ENCODE data around the gene SERPINF2.
"Not testable (repeated sequence)": the region's sequence is repeated elsewhere in the genome, so short reads cannot be mapped to it uniquely, and the experiment has no call there.

The SERPINF2 gene

DNA sequence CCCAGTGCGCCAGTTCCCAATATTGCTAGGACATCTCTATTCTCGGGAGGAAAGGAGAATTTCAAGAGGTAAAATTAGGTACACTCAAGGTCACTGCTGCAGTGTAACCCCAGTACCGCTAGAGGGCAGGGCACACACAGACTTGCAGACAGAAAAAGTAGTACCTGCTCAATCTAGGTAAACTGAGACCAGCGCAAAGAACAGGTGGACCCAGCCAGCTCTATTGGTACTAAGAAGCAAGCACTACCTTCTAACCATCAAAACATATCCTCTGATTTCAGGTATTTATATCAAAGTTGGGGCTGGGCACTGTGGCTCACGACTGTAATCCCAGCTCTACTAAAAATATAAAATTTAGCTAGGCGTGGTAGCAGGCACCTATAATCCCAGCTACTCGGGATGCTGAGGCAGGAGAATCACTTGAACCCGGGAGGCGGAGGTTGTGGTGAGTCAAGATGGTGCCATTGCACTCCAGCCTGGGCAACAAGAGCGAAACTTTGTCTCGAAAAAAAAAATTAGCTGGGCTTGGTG is 21.8 kb upstream of the SERPINF2 start:
- Histone ChIP-seq H3K36me3 (no peaks in the 10 kb centered on the region; the same call in 1 of the 2 replicates), H3K4me1 (peaks cover 4% of the 10 kb centered on the region), H3K4me3 (ENCODE audit: low read depth, low read length) (peak overlapping the region; percentile 45), H3K9me3 (no peaks in the 10 kb centered on the region), H3K27me3 (no peaks in the 10 kb centered on the region)
- peak; percentile 62 for DNase-seq
- TF ChIP-seq, protein P1, sequence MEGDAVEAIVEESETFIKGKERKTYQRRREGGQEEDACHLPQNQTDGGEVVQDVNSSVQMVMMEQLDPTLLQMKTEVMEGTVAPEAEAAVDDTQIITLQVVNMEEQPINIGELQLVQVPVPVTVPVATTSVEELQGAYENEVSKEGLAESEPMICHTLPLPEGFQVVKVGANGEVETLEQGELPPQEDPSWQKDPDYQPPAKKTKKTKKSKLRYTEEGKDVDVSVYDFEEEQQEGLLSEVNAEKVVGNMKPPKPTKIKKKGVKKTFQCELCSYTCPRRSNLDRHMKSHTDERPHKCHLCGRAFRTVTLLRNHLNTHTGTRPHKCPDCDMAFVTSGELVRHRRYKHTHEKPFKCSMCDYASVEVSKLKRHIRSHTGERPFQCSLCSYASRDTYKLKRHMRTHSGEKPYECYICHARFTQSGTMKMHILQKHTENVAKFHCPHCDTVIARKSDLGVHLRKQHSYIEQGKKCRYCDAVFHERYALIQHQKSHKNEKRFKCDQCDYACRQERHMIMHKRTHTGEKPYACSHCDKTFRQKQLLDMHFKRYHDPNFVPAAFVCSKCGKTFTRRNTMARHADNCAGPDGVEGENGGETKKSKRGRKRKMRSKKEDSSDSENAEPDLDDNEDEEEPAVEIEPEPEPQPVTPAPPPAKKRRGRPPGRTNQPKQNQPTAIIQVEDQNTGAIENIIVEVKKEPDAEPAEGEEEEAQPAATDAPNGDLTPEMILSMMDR (IDR thresholded peaks at IDR 0.05; ENCODE audit: low read depth, low read length), result peak; percentile 89

DNA sequence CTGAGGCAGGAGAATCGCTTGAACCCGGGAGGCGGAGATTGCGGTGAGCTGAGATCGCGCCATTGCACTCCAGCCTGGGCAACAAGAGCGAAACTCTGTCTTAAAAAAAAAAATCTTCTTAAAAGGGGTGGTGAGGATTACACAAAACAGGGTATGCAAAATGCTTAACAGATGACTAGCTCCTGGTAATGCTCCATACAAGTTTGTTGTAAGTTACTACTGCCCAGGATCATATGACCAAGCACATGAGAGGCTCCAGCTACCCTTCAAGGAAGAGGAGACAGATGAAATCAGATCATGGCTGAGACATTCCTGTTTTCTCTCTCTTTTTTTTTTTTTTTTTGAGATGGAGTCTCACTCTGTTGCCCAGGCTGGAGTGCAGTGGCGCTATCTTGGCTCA is 20.6 kb upstream of the SERPINF2 start:
- H3K9me3 ChIP-seq; H3K4me1 ChIP-seq; H3K27me3 ChIP-seq; H3K4me3 ChIP-seq (ENCODE audit: low read depth, low read length); H3K36me3 ChIP-seq; DNase-seq: not testable (repeated sequence)

DNA sequence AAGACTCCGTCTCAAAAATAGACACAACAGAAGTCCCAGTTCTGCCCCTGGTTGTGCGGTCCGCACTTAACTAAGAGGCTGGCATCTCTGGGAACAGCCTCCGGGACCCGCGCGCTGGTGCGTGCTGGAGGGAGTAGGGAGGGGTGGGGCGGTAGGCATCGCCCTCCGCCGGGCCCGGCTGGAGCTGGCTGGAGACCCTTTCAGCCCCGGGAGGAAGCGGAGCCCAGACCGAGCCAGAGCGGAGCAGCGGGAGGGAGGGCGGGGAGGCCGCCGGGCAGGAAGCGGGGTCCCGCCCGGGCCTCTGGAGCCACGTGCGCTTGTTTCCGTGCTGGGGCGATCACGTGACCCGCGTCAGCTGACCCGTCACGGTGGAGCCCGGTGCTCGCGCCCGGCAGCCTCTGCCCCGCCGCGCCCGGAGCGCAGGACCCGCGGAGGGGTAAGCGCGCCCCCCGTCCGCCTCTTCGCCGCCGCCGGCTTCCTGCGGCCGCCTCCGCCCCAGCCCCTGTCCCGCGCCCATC is 18.3 kb upstream of the SERPINF2 start, which contains the start of gene WDR81:
Gene WDR81 (plus strand): TSS at position 354 of the 518 bp plus-strand sequence. CDS start 256 bp downstream, outside the sequence.
- DNase-seq, result peak; percentile 86
- TF ChIP-seq, protein P1 (IDR thresholded peaks at IDR 0.05; ENCODE audit: low read depth, low read length), result no peak
- H3K4me1 ChIP-seq, result no peaks in the 10 kb centered on the region
- H3K4me3 ChIP-seq (ENCODE audit: low read depth, low read length), result peak within 1 kb of the TSS; percentile 54
- no peaks in the 10 kb centered on the region for H3K9me3 ChIP-seq
- H3K27me3 ChIP-seq, result no peaks in the 10 kb centered on the region
- no peaks in the 10 kb centered on the region; the same call in 1 of the 2 replicates for H3K36me3 ChIP-seq

DNA sequence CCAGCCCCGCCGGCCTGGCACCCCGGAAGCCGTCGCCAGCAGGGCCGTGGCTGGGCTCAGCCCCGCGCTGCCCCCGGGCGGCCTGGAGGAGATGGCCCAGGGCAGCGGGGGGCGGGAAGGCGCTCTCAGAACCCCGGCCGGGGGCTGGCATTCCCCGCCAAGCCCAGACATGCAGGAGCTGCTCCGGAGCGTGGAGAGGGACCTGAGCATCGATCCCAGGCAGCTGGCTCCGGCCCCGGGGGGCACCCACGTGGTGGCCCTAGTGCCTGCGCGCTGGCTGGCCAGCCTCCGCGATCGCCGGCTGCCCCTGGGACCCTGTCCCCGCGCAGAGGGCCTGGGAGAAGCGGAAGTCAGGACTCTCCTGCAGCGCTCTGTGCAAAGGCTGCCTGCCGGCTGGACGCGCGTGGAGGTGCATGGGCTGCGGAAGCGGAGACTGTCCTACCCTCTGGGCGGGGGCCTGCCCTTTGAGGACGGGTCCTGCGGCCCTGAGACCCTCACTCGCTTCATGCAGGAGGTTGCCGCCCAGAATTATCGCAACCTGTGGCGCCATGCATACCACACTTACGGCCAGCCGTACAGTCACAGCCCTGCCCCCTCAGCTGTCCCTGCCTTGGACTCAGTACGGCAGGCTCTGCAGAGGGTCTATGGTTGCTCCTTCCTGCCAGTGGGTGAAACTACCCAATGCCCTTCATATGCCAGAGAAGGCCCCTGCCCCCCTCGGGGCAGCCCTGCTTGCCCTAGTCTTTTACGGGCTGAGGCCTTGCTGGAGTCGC is 17.6 kb upstream of the SERPINF2 start:
- Histone ChIP-seq H3K27me3 (no peaks in the 10 kb centered on the region), H3K36me3 (no peaks in the 10 kb centered on the region; the same call in 1 of the 2 replicates), H3K4me3 (ENCODE audit: low read depth, low read length) (peak overlapping the region; percentile 54), H3K4me1 (no peaks in the 10 kb centered on the region), H3K9me3 (no peaks in the 10 kb centered on the region)
- TF ChIP-seq, protein P1 (IDR thresholded peaks at IDR 0.05; ENCODE audit: low read depth, low read length), result no peak
- DNase-seq, result no peak

DNA sequence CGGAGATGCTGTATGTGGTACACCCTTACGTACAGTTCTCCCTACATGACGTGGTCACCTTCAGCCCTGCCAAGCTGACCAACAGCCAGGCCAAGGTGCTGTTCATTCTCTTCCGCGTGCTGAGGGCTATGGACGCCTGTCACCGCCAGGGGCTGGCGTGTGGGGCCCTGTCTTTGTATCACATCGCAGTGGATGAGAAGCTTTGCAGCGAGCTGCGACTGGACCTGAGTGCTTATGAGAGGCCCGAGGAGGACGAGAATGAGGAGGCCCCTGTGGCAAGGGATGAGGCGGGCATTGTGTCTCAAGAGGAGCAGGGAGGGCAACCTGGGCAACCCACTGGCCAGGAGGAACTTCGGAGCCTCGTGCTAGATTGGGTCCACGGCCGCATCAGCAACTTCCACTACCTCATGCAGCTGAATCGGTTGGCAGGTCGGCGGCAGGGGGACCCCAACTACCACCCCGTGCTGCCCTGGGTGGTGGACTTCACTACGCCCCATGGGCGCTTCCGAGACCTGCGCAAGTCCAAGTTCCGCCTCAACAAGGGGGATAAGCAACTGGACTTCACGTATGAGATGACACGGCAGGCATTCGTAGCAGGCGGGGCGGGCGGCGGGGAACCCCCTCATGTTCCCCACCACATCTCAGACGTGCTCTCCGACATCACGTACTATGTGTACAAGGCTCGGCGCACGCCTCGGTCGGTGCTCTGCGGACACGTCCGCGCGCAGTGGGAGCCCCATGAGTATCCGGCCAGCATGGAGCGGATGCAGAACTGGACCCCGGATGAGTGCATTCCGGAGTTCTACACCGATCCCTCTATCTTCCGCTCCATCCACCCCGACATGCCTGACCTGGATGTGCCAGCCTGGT is 16.8 kb upstream of the SERPINF2 start:
- H3K36me3 ChIP-seq, result peaks cover 6% of the 10 kb centered on the region
- no peak for DNase-seq
- H3K9me3 ChIP-seq, result no peaks in the 10 kb centered on the region
- peaks cover 6% of the 10 kb centered on the region for H3K4me1 ChIP-seq
- peak overlapping the region; percentile 54 for H3K4me3 ChIP-seq (ENCODE audit: low read depth, low read length)
- no peaks in the 10 kb centered on the region for H3K27me3 ChIP-seq
- TF ChIP-seq, protein P1 (IDR thresholded peaks at IDR 0.05; ENCODE audit: low read depth, low read length), result no peak

DNA sequence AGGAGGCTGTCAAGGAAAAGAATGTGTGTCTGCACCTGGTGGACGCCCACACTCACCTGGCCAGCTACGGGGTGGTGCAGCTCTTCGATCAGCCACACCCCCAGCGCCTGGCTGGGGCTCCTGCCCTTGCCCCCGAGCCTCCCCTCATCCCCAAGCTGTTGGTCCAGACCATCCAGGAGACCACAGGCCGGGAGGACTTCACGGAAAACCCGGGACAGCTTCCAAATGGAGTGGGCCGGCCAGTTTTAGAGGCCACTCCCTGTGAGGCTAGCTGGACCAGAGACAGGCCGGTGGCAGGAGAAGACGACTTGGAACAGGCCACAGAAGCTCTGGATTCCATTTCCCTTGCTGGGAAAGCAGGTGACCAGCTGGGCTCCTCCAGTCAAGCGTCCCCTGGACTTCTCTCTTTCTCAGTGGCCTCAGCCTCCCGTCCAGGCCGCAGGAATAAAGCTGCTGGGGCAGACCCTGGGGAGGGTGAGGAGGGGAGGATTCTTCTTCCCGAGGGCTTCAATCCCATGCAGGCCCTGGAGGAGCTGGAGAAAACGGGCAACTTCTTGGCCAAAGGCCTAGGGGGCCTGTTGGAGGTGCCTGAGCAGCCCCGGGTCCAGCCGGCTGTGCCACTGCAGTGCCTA is 15.9 kb upstream of the SERPINF2 start:
- H3K4me3 ChIP-seq (ENCODE audit: low read depth, low read length), result no peak overlapping the region
- TF ChIP-seq, protein P1 (IDR thresholded peaks at IDR 0.05; ENCODE audit: low read depth, low read length), result no peak
- H3K36me3 ChIP-seq, result peaks cover 11% of the 10 kb centered on the region
- no peak for DNase-seq
- no peaks in the 10 kb centered on the region for H3K9me3 ChIP-seq
- H3K4me1 ChIP-seq, result peaks cover 7% of the 10 kb centered on the region
- H3K27me3 ChIP-seq, result no peaks in the 10 kb centered on the region
